AG04449 (cell line): Measurements from ENCODE around the gene SMYD2.

ENCODE experiments used
- CTCF ChIA-PET: fragments of 350-600 bp; formaldehyde crosslinking; extraction: SDS; loops from one replicate; lab custom pipeline; 2021; ENCODE audit warnings: antibody characterized with exemption; lab: Yijun Ruan, JAX
- POLR2A ChIA-PET: fragments of 400-600, 350-600 bp; formaldehyde crosslinking; extraction: SDS; loops from one replicate; lab custom pipeline; 2020; ENCODE audit warnings: antibody characterized with exemption, inconsistent platforms; lab: Yijun Ruan, JAX
- DNase-seq: peaks from one replicate; pipeline ENCODE4 v3.0.0-alpha.2; 2010; ENCODE audit warnings: low read depth, low spot score
- H3K4me3 ChIP-seq: 2 replicates; pipeline ENCODE4 v1.5.1; 2011; ENCODE audit warnings: low read depth, mild to moderate bottlenecking, control low read depth, low read length
- CTCF ChIP-seq: IDR thresholded peaks from one replicate; pipeline ENCODE4 v1.5.1; 2011; ENCODE audit warnings: mild to moderate bottlenecking, moderate library complexity, low read length, control low read depth, inconsistent platforms; ENCODE audit not compliant: insufficient read depth; ENCODE audit errors: missing control alignments

Gene SMYD2

DNA sequence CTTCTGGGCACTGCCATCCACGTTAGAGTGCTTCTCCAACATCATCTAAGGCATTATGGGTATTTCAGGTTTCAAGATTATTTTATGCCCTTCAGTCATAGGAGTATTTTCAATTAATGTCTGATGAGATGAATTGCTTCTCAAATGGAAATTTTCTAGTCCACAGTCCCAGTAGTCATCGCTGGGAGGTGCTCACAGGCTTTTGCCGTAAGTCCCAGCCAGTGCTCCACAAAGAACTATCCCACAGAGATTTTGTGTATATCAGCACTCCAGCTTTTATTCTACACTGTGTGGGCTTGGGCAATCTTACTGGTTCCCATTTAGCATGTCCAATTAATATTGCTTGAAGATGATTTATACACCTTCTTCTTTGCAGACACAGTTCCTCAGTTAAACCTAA lies 61.0 kb downstream of the SMYD2 start:
- CTCF ChIA-PET, result interaction anchor here (1.0 to 20.0 kb wide), 5 partner anchors 12 to 245 kb away, joined by 3 to 493 read pairs (median 19); no protein-coding TSS in a partner anchor
- POLR2A ChIA-PET, result no interaction called here
- DNase-seq, result no peak
- TF ChIP-seq CTCF, result no peak
- no peak overlapping the region for H3K4me3 ChIP-seq

- CTCF ChIA-PET, result interaction anchor here (1.0 to 20.0 kb wide), 3 partner anchors 11 to 245 kb away, joined by 3 to 493 read pairs (median 136); no protein-coding TSS in a partner anchor
- TF ChIP-seq CTCF, result no peak
- H3K4me3 ChIP-seq, result no peak overlapping the region
- no peak for DNase-seq
- POLR2A ChIA-PET, result no interaction called here
These were observed 61.6 kb downstream of the SMYD2 start for GRCh38 chr1:214342525-214342924.

- ChIA-PET POLR2A (no interaction called here), CTCF (interaction anchor here (0.6 to 20.0 kb wide), 8 partner anchors 8 to 293 kb away, joined by 3 to 493 read pairs (median 4); no protein-coding TSS in a partner anchor)
- no peak for TF ChIP-seq CTCF
- H3K4me3 ChIP-seq, result no peak overlapping the region
- no peak for DNase-seq
These were observed 63.9 kb downstream of the SMYD2 start for GRCh38 chr1:214344897-214345296.

DNA sequence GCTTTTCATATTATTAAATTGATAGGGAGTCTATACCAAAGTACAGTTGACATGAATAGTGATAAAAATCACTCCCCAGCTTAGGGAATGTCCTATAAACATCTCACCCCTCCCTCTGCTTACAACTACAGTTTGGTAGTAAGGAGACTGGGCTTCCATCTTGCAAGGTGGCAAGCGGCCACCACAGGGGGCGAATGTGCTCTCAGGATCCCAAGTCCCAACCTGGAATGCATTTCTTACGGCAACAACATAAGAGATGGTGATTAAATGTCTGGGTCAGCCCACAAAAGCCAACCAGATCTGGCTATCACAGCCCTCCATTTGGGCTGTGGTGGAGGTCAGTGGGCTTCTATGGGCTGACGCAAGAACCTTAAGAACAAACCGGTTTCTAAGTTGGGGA lies 68.0 kb downstream of the SMYD2 start:
- POLR2A ChIA-PET, result no interaction called here
- CTCF ChIA-PET, result interaction anchor here (0.9 to 4.3 kb wide), 5 partner anchors 12 to 1171 kb away, joined by 3 to 42 read pairs (median 3); no protein-coding TSS in a partner anchor
- TF ChIP-seq CTCF, result no peak
- no peak for DNase-seq
- H3K4me3 ChIP-seq, result no peak overlapping the region

GRCh38 chr1:214349781-214350180 lies 68.8 kb downstream of the SMYD2 start:
- TF ChIP-seq CTCF, result no peak
- CTCF ChIA-PET, result interaction anchor here (0.6 to 4.3 kb wide), 6 partner anchors 12 to 289 kb away, joined by 3 to 42 read pairs (median 3); no protein-coding TSS in a partner anchor
- no peak overlapping the region for H3K4me3 ChIP-seq
- POLR2A ChIA-PET, result no interaction called here
- no peak for DNase-seq

- no peak for DNase-seq
- H3K4me3 ChIP-seq, result no peak overlapping the region
- ChIA-PET POLR2A (no interaction called here), CTCF (interaction anchor here (1.0 to 2.0 kb wide), 7 partner anchors 19 to 276 kb away, joined by 3 to 10 read pairs (median 4); no protein-coding TSS in a partner anchor)
- no peak for TF ChIP-seq CTCF
These were observed 70.8 kb downstream of the SMYD2 start for GRCh38 chr1:214351551-214352277.
